Lower leg skin (tissue), 4 donors: ENCODE measurements around the gene ERBB2. TPM values are rescaled to one million over a fixed set of nuclear protein-coding genes. Genes with fewer than 3 reads are reported as not detected.

Experiments
- DNase-seq, 2 donors: peaks; one replicate each; pipeline ENCODE4 v3.0.0-alpha.2; 2019; ENCODE audit warnings: low spot score in 2 of 2
- H3K4me3 ChIP-seq: fragments of 200-600 bp; sonication (generic); 2 replicates; pipeline ENCODE4 v1.5.1; 2017; ENCODE audit warnings: mild to moderate bottlenecking, low read depth; ENCODE audit not compliant: poor library complexity, severe bottlenecking
- POLR2A ChIP-seq, 2 donors: fragments of 450-650 bp; IDR thresholded peaks; one replicate each; pipeline ENCODE4 v1.6.1; 2016 to 2017; ENCODE audit warnings: antibody characterized with exemption in 2 of 2, mild to moderate bottlenecking in 1 of 2, moderate library complexity in 1 of 2
- WGBS, 2 donors: methylation state at CpG; one replicate each; pipeline ENCODE4 v1.1.5; 2018; 5-methylcytosine and 5-hydroxymethylcytosine counted together
- intact Hi-C: fragments of 100-400 bp; cut with DNase I; formaldehyde crosslinking; loops from one replicate; pipeline ENCODE4 v1.15.0; 2023; ENCODE audit warnings: low total_unique reads
- total RNA-seq, 4 donors: library from RNA; depleted of rRNA; stranded (reverse); fragments of >200 nt; gene quantifications; one replicate each; pipeline ENCODE4 v1.1.0, GENCODE V29; 2016
- TF ChIP-seq, protein P1 (sequence below), 3 donors: fragments of 450-650 bp; IDR thresholded peaks; one replicate each; pipeline ENCODE4 v1.5.1; 2016; ENCODE audit warnings: antibody characterized with exemption in 3 of 3, mild to moderate bottlenecking in 3 of 3, moderate library complexity in 2 of 3

The ERBB2 gene
- total RNA-seq, 4 donors from 2014 or later = 181 to 244 (median 191) TPM

DNA sequence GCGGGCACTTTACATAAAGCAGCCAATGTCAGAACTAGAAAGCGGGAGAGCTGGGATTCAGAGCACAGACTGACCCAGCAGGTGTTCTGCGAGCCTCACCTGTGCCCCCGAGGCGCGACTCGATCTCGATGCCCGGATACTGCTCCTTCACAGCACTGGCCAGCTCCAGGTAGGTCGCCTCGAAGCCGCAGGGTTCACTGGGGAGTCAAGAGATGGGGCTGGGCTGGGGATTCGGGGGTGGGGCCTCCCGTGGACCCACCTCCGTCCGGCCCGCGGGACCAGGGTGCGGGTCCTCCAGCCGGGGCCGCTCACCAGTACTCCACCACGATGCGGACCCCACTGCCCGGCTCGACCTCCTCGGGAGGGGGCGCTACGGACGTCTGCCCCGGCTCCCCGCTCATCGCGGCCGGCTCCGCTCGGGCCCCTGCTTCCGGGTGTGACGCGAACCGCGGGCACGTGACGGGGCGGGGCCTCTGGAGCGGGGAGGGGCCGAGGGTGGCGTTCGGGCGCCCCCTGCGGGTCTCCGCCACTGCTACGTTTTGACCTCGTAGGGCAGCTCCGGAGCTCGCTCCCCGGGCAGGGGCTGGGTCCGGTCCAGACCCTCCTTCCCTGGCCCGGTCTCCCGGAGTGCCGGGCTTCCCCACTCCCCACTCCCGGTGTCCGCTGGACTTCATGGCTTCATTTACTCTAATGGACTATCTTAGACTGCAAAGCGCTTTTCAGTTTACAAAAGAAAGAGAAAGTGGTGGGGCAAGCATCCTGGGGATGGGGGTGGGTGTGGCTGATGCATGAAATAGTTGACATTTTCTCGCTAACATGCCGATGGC lies 30.4 kb downstream of the ERBB2 start, which contains the start of gene MIEN1:
Gene MIEN1, minus strand, starts transcription at position 438 of the 827 bp plus-strand sequence. Its CDS starts 37 bp downstream, at position 401.
- peak in 1 of 2 donors; percentile 52 for TF ChIP-seq POLR2A (IDR thresholded peaks at IDR 0.05)
- TF ChIP-seq, protein P1, sequence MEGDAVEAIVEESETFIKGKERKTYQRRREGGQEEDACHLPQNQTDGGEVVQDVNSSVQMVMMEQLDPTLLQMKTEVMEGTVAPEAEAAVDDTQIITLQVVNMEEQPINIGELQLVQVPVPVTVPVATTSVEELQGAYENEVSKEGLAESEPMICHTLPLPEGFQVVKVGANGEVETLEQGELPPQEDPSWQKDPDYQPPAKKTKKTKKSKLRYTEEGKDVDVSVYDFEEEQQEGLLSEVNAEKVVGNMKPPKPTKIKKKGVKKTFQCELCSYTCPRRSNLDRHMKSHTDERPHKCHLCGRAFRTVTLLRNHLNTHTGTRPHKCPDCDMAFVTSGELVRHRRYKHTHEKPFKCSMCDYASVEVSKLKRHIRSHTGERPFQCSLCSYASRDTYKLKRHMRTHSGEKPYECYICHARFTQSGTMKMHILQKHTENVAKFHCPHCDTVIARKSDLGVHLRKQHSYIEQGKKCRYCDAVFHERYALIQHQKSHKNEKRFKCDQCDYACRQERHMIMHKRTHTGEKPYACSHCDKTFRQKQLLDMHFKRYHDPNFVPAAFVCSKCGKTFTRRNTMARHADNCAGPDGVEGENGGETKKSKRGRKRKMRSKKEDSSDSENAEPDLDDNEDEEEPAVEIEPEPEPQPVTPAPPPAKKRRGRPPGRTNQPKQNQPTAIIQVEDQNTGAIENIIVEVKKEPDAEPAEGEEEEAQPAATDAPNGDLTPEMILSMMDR (IDR thresholded peaks at IDR 0.05) = peak in 1 of 3 donors; percentile 77
- intact Hi-C loops = no loop called here
- peak within 1 kb of the TSS; percentile 53 for H3K4me3 ChIP-seq
- WGBS, 2 donors = 2% methylated on average over 21 to 24 of the region's 65 CpGs
- peak; percentile 84 to 98 for DNase-seq

DNA sequence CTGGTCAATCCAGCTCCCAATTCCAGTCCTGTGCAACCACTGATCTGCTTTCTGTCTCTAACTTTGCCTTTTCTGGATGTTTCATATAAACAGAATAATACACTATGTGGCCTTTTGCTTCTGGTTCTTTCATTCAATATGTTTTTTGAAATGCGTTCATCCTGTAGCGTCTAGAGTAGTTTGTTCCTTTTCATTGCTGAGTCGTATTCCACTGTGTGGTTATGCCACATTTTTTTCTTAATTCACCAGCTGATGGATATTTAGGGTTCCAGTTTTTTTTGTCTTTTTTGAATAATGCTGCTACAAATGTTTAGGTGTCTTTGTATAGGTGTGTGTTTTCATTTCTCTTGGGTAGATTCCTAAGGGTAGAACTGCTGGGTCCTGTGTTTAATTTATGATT lies 32.7 kb downstream of the ERBB2 start:
- no peak for DNase-seq
- 92 to 97% methylated on average over 3 of the region's 3 CpGs for WGBS, 2 donors
- no peak for TF ChIP-seq POLR2A (IDR thresholded peaks at IDR 0.05)
- TF ChIP-seq, protein P1 (IDR thresholded peaks at IDR 0.05) = no peak
- no peak overlapping the region for H3K4me3 ChIP-seq
- intact Hi-C loops = no loop called here

DNA sequence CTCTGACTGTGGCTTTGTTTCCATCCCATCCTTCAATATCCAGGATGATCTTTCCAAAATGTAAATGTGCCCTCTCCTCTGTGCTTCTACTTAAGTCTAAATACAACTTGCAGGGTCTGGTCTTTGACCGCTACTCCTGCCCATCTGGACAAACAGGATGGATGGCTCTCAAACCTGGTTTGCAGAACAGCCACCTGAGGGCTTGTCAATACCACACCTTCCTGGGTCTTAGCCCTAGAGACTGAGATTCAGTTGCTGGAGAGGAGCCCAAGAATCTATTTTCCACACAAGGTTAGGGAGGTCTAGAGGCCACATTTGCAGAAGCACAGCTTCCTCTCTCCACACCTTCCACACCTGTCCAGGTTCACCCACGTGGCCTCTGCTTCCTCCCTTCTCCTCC lies 36.0 kb downstream of the ERBB2 start:
- no peak for DNase-seq
- intact Hi-C loops = no loop called here
- TF ChIP-seq, protein P1 (IDR thresholded peaks at IDR 0.05) = no peak
- no peak for TF ChIP-seq POLR2A (IDR thresholded peaks at IDR 0.05)
- H3K4me3 ChIP-seq = no peak overlapping the region
- 63 to 73% methylated on average over 2 of the region's 2 CpGs for WGBS, 2 donors

DNA sequence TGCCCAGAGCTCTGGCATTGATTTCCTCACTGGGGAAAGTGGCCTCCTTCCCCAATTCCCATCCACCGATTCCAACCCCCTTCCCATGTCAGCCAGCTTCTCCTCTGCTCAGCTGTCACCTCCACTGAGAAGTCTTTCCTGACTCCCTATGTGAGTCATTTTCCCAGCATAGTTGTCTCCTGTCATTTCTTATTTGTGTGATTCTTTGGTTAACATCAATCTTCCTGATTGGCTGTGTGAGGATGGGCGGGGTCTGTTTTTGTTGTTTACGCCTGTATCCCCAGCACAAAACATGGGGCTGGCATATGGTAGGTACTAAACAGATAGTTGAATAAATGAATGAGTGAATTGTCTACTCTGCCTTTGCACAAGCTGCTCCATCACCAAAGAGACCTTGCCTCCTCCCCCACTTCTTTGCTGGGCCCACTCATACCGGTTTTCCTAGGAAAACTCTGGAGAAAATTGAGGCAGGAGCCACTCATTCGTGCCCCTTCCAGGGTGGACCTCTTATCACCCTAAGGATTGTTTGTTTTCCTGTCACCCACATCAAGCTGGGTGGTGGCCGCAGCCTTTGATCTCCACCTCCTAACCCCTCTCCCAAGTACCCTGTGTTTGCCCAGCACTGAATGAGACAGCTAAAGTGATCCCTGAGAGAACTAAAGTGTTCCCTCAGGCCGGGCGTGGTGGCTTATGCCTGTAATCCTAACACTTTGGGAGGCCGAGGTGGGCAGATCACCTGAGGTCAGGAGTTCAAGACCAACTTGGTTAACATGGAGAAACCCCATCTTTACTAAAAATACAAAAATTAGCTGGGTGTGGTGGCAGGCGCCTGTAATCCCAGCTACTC lies 36.7 kb downstream of the ERBB2 start:
- no peak for DNase-seq
- WGBS, 2 donors = 70 to 78% methylated on average over 10 of the region's 10 CpGs
- TF ChIP-seq, protein P1 (IDR thresholded peaks at IDR 0.05) = no peak
- TF ChIP-seq POLR2A (IDR thresholded peaks at IDR 0.05) = no peak
- intact Hi-C loops = no loop called here
- H3K4me3 ChIP-seq = no peak overlapping the region

DNA sequence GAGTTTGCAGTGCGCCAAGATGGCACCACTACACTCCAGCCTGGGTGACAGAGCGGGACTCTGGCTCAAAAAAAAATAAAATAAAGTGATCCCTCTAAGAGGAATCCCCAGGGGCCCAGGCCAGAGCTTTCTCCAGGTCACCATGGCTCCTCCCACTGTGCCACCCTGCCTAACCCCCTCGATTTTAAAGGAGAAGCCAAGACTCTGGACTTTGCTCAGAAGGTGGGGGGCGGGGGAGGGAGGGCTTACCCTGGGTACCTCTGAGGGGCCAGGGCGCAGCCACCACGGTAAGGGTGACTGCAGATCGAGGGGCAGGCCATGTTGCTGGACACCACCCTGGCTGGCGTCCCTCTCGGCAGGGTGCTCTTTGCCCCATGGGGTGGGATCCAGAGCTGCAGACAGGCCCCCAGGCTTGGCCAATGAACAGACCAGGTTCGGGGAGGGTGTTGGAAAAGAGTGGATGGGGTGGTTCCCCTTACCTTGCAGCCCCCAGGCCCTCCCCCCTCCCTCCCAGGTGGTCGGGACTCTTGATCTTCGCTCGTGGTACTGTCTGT lies 37.4 kb downstream of the ERBB2 start:
- H3K4me3 ChIP-seq = no peak overlapping the region
- no peak for TF ChIP-seq POLR2A (IDR thresholded peaks at IDR 0.05)
- TF ChIP-seq, protein P1 (IDR thresholded peaks at IDR 0.05) = no peak
- no peak for DNase-seq
- intact Hi-C loops = no loop called here
- WGBS, 2 donors = 40% methylated on average over 11 to 13 of the region's 13 CpGs
